Tibial nerve (tissue), 4 donors: Measurements from ENCODE around the gene ADGRG3. TPM values are rescaled to one million over a fixed set of nuclear protein-coding genes. Genes with fewer than 3 reads are reported as not detected.

Source experiments
- DNase-seq, 2 donors: peaks; one replicate each; pipeline ENCODE4 v3.0.0-alpha.2; 2019; ENCODE audit warnings: low spot score in 2 of 2
- H3K27ac ChIP-seq, 4 donors: fragments of 200-600 bp; sonication (generic) in 3 of 4; one replicate each; pipeline ENCODE4 v1.5.1; 2017 to 2019; ENCODE audit warnings: mild to moderate bottlenecking in 1 of 4
- H3K27me3 ChIP-seq, 2 donors: fragments of 200-600 bp; sonication (generic) in 1 of 2; one replicate each; pipeline versions ENCODE4 v1.5.1 to v1.6.0; 2017 to 2019
- H3K36me3 ChIP-seq, 3 donors: fragments of 200-600 bp; sonication (generic); one replicate each; pipeline ENCODE4 v1.5.1; 2018 to 2019
- H3K4me1 ChIP-seq, 4 donors: fragments of 200-600 bp; sonication (generic) in 3 of 4; one replicate each; pipeline ENCODE4 v1.5.1; 2017 to 2019
- H3K4me3 ChIP-seq, 4 donors: fragments of 200-600 bp; sonication (generic) in 3 of 4; one replicate each; pipeline ENCODE4 v1.5.1; 2017 to 2019; ENCODE audit warnings: mild to moderate bottlenecking in 1 of 4, moderate library complexity in 1 of 4
- H3K9me3 ChIP-seq, 4 donors: fragments of 200-600 bp; sonication (generic) in 3 of 4; one replicate each; pipeline ENCODE4 v1.5.1; 2017 to 2019
- CTCF ChIP-seq, 5 experiments: fragments of 200-600 bp in 3 of 5; fragments of 450-650 bp in 2 of 5; sonication (generic) in 3 of 5; IDR thresholded peaks; one replicate each; pipeline ENCODE4 v1.5.1; 2016 to 2019; ENCODE audit warnings: antibody characterized with exemption in 5 of 5, mild to moderate bottlenecking in 3 of 5, moderate library complexity in 2 of 5
- EP300 ChIP-seq, 2 donors: sonication (generic); formaldehyde crosslinking; IDR thresholded peaks; one replicate each; pipeline ENCODE4 v1.6.1; 2017; ENCODE audit warnings: antibody characterized with exemption in 2 of 2, mild to moderate bottlenecking in 1 of 2
- POLR2A ChIP-seq, 2 donors: fragments of 450-650 bp; IDR thresholded peaks; one replicate each; pipeline ENCODE4 v1.6.1; 2017; ENCODE audit warnings: antibody characterized with exemption in 2 of 2, mild to moderate bottlenecking in 2 of 2, moderate library complexity in 2 of 2
- WGBS, 2 donors: methylation state at CpG; one replicate each; pipeline ENCODE4 v1.1.5; 2018; 5-methylcytosine and 5-hydroxymethylcytosine counted together
- total RNA-seq, 4 donors: library from RNA; depleted of rRNA; stranded (reverse); fragments of >200 nt; gene quantifications; one replicate each; pipeline ENCODE4 v1.1.0, GENCODE V29; 2016

Gene ADGRG3
- total RNA-seq, 4 donors from 2014 or later = 0.21 to 1.8 (median 0.90) TPM; not detected in 1

- Histone ChIP-seq H3K27me3 (no peaks in the 10 kb centered on the region), H3K27ac (no peak overlapping the region), H3K9me3 (no peaks in the 10 kb centered on the region), H3K36me3 (no peaks in the 10 kb centered on the region), H3K4me3 (no peak overlapping the region), H3K4me1 (no peaks in the 10 kb centered on the region)
- TF ChIP-seq POLR2A (IDR thresholded peaks at IDR 0.05) (no peak), EP300 (IDR thresholded peaks at IDR 0.05) (no peak), CTCF (IDR thresholded peaks at IDR 0.05) (no peak)
- 65 to 70% methylated on average over 17 of the region's 17 CpGs for WGBS, 2 donors
- DNase-seq = no peak
Measured at GRCh38 chr16:57721356-57722209, 53.5 kb downstream of the ADGRG3 start.

- no peak overlapping the region for H3K27ac ChIP-seq
- no peaks in the 10 kb centered on the region for H3K27me3 ChIP-seq
- H3K9me3 ChIP-seq = no peaks in the 10 kb centered on the region
- TF ChIP-seq EP300 (IDR thresholded peaks at IDR 0.05) (no peak), POLR2A (IDR thresholded peaks at IDR 0.05) (no peak), CTCF (IDR thresholded peaks at IDR 0.05) (no peak)
- no peaks in the 10 kb centered on the region for H3K36me3 ChIP-seq
- no peaks in the 10 kb centered on the region for H3K4me1 ChIP-seq
- whole genome bisulfite sequencing, 2 donors = 86 to 94% methylated on average over 2 of the region's 2 CpGs
- H3K4me3 ChIP-seq = no peak overlapping the region
- DNase-seq = no peak
Measured at GRCh38 chr16:57722210-57722499, 54.0 kb downstream of the ADGRG3 start.

GRCh38 chr16:57722651-57723050 lies 54.5 kb downstream of the ADGRG3 start:
- WGBS, 2 donors = 76 to 77% methylated on average over 11 of the region's 11 CpGs
- no peak for DNase-seq
- H3K4me3 ChIP-seq = no peak overlapping the region

GRCh38 chr16:57723170-57723569 lies 55.1 kb downstream of the ADGRG3 start:
- no peak overlapping the region for H3K4me3 ChIP-seq
- H3K36me3 ChIP-seq = no peaks in the 10 kb centered on the region
- 56 to 57% methylated on average over 7 of the region's 7 CpGs for WGBS, 2 donors
- no peaks in the 10 kb centered on the region for H3K4me1 ChIP-seq
- no peak for DNase-seq
- TF ChIP-seq EP300 (IDR thresholded peaks at IDR 0.05) = no peak
- TF ChIP-seq CTCF (IDR thresholded peaks at IDR 0.05) = no peak
- no peak for TF ChIP-seq POLR2A (IDR thresholded peaks at IDR 0.05)
- H3K27me3 ChIP-seq = no peaks in the 10 kb centered on the region
- no peaks in the 10 kb centered on the region for H3K9me3 ChIP-seq
- no peak overlapping the region for H3K27ac ChIP-seq

More at GRCh38 chr16:57722651-57723050, 54.5 kb downstream of the ADGRG3 start:
- Histone ChIP-seq H3K9me3 (no peaks in the 10 kb centered on the region), H3K4me1 (no peaks in the 10 kb centered on the region), H3K27me3 (no peaks in the 10 kb centered on the region), H3K36me3 (no peaks in the 10 kb centered on the region), H3K27ac (no peak overlapping the region)
- TF ChIP-seq CTCF (IDR thresholded peaks at IDR 0.05) = no peak
- TF ChIP-seq POLR2A (IDR thresholded peaks at IDR 0.05) = no peak

- TF ChIP-seq EP300 (IDR thresholded peaks at IDR 0.05) (no peak), CTCF (IDR thresholded peaks at IDR 0.05) (no peak), POLR2A (IDR thresholded peaks at IDR 0.05) (no peak)
- DNase-seq = no peak
- Histone ChIP-seq H3K9me3 (no peaks in the 10 kb centered on the region), H3K27me3 (no peaks in the 10 kb centered on the region), H3K4me1 (no peaks in the 10 kb centered on the region), H3K36me3 (no peaks in the 10 kb centered on the region), H3K4me3 (no peak overlapping the region), H3K27ac (no peak overlapping the region)
- WGBS, 2 donors = 57 to 80% methylated on average over 9 to 15 of the region's 15 CpGs
Measured at GRCh38 chr16:57724531-57724930, 56.4 kb downstream of the ADGRG3 start.
